ENCODE results near the gene TGFBR3. TPM values are rescaled to one million over a fixed set of nuclear protein-coding genes. Genes with fewer than 3 reads are reported as not detected.

The TGFBR3 gene
- total and polyA plus RNA-seq, 7 donors = 5.1 to 24.5 (median 8.9) TPM

DNA sequence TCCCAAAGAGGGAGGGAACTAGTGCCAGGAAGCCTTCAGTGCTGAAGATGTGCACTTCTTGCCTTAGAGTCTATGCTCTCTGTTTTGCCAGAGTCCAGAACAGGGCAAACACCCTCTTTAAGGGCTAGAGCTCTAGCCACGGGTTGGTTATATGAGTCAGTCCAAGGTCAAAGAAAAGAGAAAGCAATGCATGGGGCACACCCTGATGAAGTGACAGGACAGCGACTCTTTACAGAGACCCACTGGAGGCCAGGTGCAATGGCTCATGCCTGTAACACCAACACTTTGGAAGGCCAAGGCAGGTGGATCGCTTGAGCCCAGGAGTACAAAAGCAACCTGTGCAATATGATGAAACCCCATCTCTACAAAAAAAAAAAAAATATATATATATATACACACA lies 86.1 kb downstream of the TGFBR3 start:
- H3K36me3 ChIP-seq (ENCODE audit: insufficient read depth in 1 of 2, low read depth in 1 of 2) = no peaks in the 10 kb centered on the region
- H3K4me3 ChIP-seq = no peak overlapping the region
- intact Hi-C loops (cut with DNase I) = loop anchor here in 1 of 2 donors (5.0 kb wide), 1 partner anchor 48 kb away; no protein-coding TSS in a partner anchor
- DNase-seq (no peak), ATAC-seq (no peak)
- WGBS, 3 donors = 76 to 83% (median 78%) methylated on average over 3 of the region's 3 CpGs
- no peaks in the 10 kb centered on the region for H3K27me3 ChIP-seq (ENCODE audit: insufficient read depth in 3 of 3, low read length in 2 of 3)
- no peak overlapping the region for H3K27ac ChIP-seq
- peaks cover 46% of the 10 kb centered on the region for H3K4me1 ChIP-seq
- TF ChIP-seq, protein P1, sequence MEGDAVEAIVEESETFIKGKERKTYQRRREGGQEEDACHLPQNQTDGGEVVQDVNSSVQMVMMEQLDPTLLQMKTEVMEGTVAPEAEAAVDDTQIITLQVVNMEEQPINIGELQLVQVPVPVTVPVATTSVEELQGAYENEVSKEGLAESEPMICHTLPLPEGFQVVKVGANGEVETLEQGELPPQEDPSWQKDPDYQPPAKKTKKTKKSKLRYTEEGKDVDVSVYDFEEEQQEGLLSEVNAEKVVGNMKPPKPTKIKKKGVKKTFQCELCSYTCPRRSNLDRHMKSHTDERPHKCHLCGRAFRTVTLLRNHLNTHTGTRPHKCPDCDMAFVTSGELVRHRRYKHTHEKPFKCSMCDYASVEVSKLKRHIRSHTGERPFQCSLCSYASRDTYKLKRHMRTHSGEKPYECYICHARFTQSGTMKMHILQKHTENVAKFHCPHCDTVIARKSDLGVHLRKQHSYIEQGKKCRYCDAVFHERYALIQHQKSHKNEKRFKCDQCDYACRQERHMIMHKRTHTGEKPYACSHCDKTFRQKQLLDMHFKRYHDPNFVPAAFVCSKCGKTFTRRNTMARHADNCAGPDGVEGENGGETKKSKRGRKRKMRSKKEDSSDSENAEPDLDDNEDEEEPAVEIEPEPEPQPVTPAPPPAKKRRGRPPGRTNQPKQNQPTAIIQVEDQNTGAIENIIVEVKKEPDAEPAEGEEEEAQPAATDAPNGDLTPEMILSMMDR (IDR thresholded peaks at IDR 0.05) = no peak
- no peaks in the 10 kb centered on the region for H3K9me3 ChIP-seq

DNA sequence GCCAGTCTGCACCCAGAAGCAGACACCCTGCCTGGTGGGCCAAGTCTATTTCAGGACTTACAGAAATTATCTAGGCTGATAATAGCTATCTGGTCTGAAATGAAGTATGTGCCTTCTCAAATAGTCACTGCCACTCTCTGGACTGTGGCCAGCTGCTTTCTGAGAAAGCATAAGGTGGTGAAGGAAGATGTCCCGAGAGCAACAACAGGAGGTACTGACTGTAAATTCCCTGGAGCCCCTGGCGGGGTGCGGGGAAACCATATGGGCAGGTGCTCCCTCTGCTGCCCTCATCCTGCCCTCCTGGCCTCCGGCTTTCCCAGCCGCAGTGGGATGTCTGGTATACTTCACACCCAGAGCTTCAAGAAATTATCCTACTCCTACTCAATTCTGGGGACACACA lies 86.8 kb downstream of the TGFBR3 start:
- WGBS, 3 donors = 39 to 51% (median 43%) methylated on average over 5 of the region's 5 CpGs
- H3K27ac ChIP-seq = peak overlapping the region; percentile 38
- ATAC-seq (peak; percentile 26 to 79 (median 46)), DNase-seq (no peak)
- no peaks in the 10 kb centered on the region for H3K9me3 ChIP-seq
- H3K4me1 ChIP-seq = peaks cover 41% of the 10 kb centered on the region
- H3K27me3 ChIP-seq (ENCODE audit: insufficient read depth in 3 of 3, low read length in 2 of 3) = no peaks in the 10 kb centered on the region
- intact Hi-C loops (cut with DNase I) = loop anchor here in 1 of 2 donors (5.0 kb wide), 1 partner anchor 47 kb away; no protein-coding TSS in a partner anchor
- TF ChIP-seq, protein P1 (IDR thresholded peaks at IDR 0.05) = no peak
- no peak overlapping the region for H3K4me3 ChIP-seq
- no peaks in the 10 kb centered on the region for H3K36me3 ChIP-seq (ENCODE audit: insufficient read depth in 1 of 2, low read depth in 1 of 2)

DNA sequence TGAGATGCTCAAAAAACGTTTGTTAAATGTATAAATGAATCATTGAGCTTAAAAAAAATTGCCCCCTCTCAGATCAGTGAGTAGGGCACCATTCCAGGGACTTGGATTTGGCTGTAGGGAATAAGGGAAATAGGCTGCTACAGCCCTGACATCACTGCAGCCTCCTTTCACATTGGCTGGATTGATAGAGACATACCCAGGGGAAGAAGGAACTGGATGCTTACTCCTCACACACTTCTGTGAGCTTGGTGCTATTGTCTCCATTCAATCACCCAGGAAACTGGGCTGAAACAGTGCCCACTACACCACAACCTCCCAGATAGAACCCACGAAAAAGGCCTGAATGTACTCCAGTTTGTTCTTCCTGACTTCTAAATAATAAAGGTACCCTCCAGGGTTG lies 87.2 kb downstream of the TGFBR3 start:
- Histone ChIP-seq H3K27me3 (ENCODE audit: insufficient read depth in 3 of 3, low read length in 2 of 3) (no peaks in the 10 kb centered on the region), H3K4me3 (no peak overlapping the region), H3K9me3 (no peaks in the 10 kb centered on the region), H3K27ac (peak overlapping the region; percentile 38), H3K36me3 (ENCODE audit: insufficient read depth in 1 of 2, low read depth in 1 of 2) (no peaks in the 10 kb centered on the region), H3K4me1 (peaks cover 39% of the 10 kb centered on the region)
- TF ChIP-seq, protein P1 (IDR thresholded peaks at IDR 0.05) = no peak
- intact Hi-C loops (cut with DNase I) = loop anchor here in 1 of 2 donors (5.0 kb wide), 1 partner anchor 46 kb away; no protein-coding TSS in a partner anchor
- DNase-seq (no peak), ATAC-seq (peak in 2 of 4 donors; percentile 2)
- 26 to 59% (median 33%) methylated on average over 2 of the region's 2 CpGs for WGBS, 3 donors

DNA sequence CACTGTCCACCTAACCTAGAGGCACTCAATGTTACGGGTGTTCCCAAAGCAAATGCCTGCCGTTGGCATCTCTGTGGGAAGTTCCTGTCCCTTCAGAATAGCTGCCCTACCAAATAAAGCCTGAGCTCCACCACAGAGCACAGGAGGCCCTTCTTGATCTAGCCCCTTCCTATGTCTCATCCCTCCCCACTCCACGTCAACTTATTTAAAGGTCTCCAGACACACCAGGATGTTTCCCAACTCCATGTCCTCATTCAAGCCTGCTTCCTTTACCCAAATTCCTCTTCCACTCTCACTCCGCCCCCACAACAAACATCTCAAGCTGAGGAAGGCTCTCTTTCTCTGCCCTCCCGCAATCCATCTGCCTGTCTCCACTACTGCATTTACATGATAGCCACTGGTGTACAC lies 87.7 kb downstream of the TGFBR3 start:
- TF ChIP-seq, protein P1 (IDR thresholded peaks at IDR 0.05) = no peak
- ATAC-seq (peak in 1 of 4 donors; percentile 4), DNase-seq (no peak)
- H3K27ac ChIP-seq = no peak overlapping the region
- H3K27me3 ChIP-seq (ENCODE audit: insufficient read depth in 3 of 3, low read length in 2 of 3) = no peaks in the 10 kb centered on the region
- H3K4me1 ChIP-seq = peaks cover 38% of the 10 kb centered on the region
- WGBS, 3 donors = 69 to 89% (median 78%) methylated on average over 5 of the region's 5 CpGs
- H3K4me3 ChIP-seq = no peak overlapping the region
- intact Hi-C loops (cut with DNase I) = loop anchor here in 1 of 2 donors (5.0 kb wide), 1 partner anchor 46 kb away; no protein-coding TSS in a partner anchor
- no peaks in the 10 kb centered on the region for H3K36me3 ChIP-seq (ENCODE audit: insufficient read depth in 1 of 2, low read depth in 1 of 2)
- no peaks in the 10 kb centered on the region for H3K9me3 ChIP-seq

DNA sequence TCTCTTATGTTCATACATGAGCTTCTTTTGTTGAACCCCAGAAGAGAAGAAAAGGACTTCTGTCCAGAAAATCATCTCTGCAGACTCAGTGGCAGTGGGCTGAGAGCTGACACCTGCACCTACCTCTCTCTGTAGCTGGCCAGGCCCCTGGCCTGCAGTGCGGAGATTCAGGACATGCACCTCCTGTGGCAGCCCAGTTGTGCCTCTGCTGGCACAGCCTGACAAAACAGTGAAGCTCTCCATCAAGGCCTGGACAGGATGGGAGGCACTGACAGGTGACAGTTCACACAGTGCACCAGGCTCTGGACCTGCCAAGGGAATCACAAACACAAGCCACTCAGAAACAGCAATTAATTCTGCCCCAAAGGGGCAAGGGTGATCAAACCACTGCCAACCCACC lies 88.8 kb downstream of the TGFBR3 start:
- Histone ChIP-seq H3K27ac (peak overlapping the region; percentile 27), H3K9me3 (no peaks in the 10 kb centered on the region), H3K4me3 (no peak overlapping the region), H3K36me3 (ENCODE audit: insufficient read depth in 1 of 2, low read depth in 1 of 2) (no peaks in the 10 kb centered on the region), H3K4me1 (peaks cover 36% of the 10 kb centered on the region), H3K27me3 (ENCODE audit: insufficient read depth in 3 of 3, low read length in 2 of 3) (no peaks in the 10 kb centered on the region)
- no peak for DNase-seq
- WGBS, 3 donors = 40 to 67% (median 49%) methylated on average over 1 of the region's 1 CpG
- TF ChIP-seq, protein P1 (IDR thresholded peaks at IDR 0.05) = no peak
- intact Hi-C loops (cut with DNase I) = loop anchor here in 1 of 2 donors (5.0 kb wide), 1 partner anchor 45 kb away; no protein-coding TSS in a partner anchor
- ATAC-seq = peak in 2 of 4 donors; percentile 14 to 35

Data from psoas muscle (tissue), 8 donors.